Heart right ventricle (tissue), 16 donors: Measurements from ENCODE around the gene GOLGA6L10. TPM values are rescaled to one million over a fixed set of nuclear protein-coding genes. Genes with fewer than 3 reads are reported as not detected.

ENCODE experiments used
- ATAC-seq, 8 donors: fragments of 200-7000 bp; cut with Tn5 transposase; one replicate each; pipeline ENCODE4 v1.9.1; 2020; ENCODE audit warnings: mild to moderate bottlenecking in 8 of 8, moderate library complexity in 8 of 8, moderate number of reproducible peaks in 1 of 8
- DNase-seq, 2 donors: peaks; one replicate each; pipeline ENCODE4 v3.0.0-alpha.2; 2020
- H3K27ac ChIP-seq, 10 donors: fragments of 200-600 bp; sonication (generic) in 2 of 10; one replicate each; pipeline versions ENCODE4 v1.5.0 to v1.8.0; 2020 to 2022; ENCODE audit warnings: mild to moderate bottlenecking in 3 of 10
- H3K27me3 ChIP-seq, 7 donors: fragments of 200-600 bp; one replicate each; pipeline ENCODE4 v1.8.0; 2021 to 2022; ENCODE audit warnings: mild to moderate bottlenecking in 2 of 7
- H3K36me3 ChIP-seq, 9 donors: fragments of 200-600 bp; sonication (generic) in 1 of 9; one replicate each; pipeline versions ENCODE4 v1.5.0 to v1.8.0; 2020 to 2022; ENCODE audit warnings: mild to moderate bottlenecking in 2 of 9
- H3K4me1 ChIP-seq, 9 donors: fragments of 200-600 bp; sonication (generic) in 1 of 9; one replicate each; pipeline versions ENCODE4 v1.5.0 to v1.8.0; 2020 to 2022; ENCODE audit warnings: mild to moderate bottlenecking in 4 of 9
- H3K4me3 ChIP-seq, 10 donors: fragments of 200-600 bp; sonication (generic) in 2 of 10; one replicate each; pipeline versions ENCODE4 v1.5.0 to v1.8.0; 2020 to 2022; ENCODE audit warnings: mild to moderate bottlenecking in 7 of 10, moderate library complexity in 2 of 10
- H3K9me3 ChIP-seq, 11 donors: fragments of 200-600 bp in 10 of 11; sonication (generic) in 2 of 11; one replicate each; pipeline versions ENCODE4 v1.5.0 to v1.8.0; 2013 to 2022; ENCODE audit warnings: mild to moderate bottlenecking in 2 of 11, control low read depth in 1 of 11, moderate library complexity in 1 of 11
- CTCF ChIP-seq, 9 donors: fragments of 200-600 bp; sonication (generic) in 2 of 9; IDR thresholded peaks; one replicate each; pipeline versions ENCODE4 v1.5.0 to v1.8.0; 2021 to 2022; ENCODE audit warnings: antibody characterized with exemption in 9 of 9, mild to moderate bottlenecking in 5 of 9, moderate library complexity in 1 of 9
- WGBS, 2 donors: extraction: QIAGEN DNeasy Blood & Tissue Kit; methylation state at CpG; one replicate each; pipeline ENCODE4 v1.1.7; 2013; ENCODE audit warnings: inconsistent platforms in 1 of 2; 5-methylcytosine and 5-hydroxymethylcytosine counted together
- intact Hi-C, 10 donors: fragments of 100-400 bp; cut with DNase I; formaldehyde crosslinking; loops; one replicate each; pipeline versions ENCODE4 v1.11.1 to v1.14.2; 2022
- polyA plus RNA-seq, 2 donors: library from polyadenylated mRNA; stranded (reverse); fragments of 200-250 nt; gene quantifications; one replicate each; pipeline ENCODE4 v1.2.3, GENCODE V29; 2013
- total RNA-seq, 10 donors: library from RNA; stranded (reverse); fragmentation: NEBNext Ultra II Directional in 3 of 10; extraction: Animal tissue kit (Norgen Biotek cat#: 25700) in 3 of 10; gene quantifications; one replicate each; pipeline versions ENCODE4 v1.2.1 to v1.2.4, GENCODE V29; 2021 to 2023
- donor health status: Arrhythmogenic right ventricular cardiomyopathy.
- donor health status: ischemic (EF 13 %, LVEDD 7.1; RV severe dilation, severe dysfunction).
- donor health status: healthy with polysubstance abuse.
- donor health status: DM: no; HTN: yes; CAD: no.
- donor health status: DM: no; HTN: no; CAD: no.
- donor health status: ischemic (EF 25% LVEDD 6.9; RV normal size, moderate dysfunction).
- donor health status: ischemic (EF 25% LVEDD 5.7; RV mildly dilated, moderate dysfunction).
- donor health status: healthy.
- donor health status: DM: yes; HTN: yes; CAD: no.
- donor health status: Ischemic cardiomyopathy.
- donor health status: ischemic (EF 35%, LVEDD 5.7; RV mildly dilated, moderate dysfunction).
- donor health status: nonischemic (EF 11% LVEDD 7.7; RV severe dilation, severe dysfunction).
- donor health status: DM: yes; HTN: yes; CAD: no.
- donor health status: PGD.
- donor health status: ischemic (EF 29% LVEDD 5.4; RV normal size, mild dysfunction).
- donor health status: nonischemic (EF 23%, LVEDD 6.1; RV moderate dilation, normal function).

GOLGA6L10 gene
- total and polyA plus RNA-seq, 12 donors = 0.34 to 5.3 (median 0.62) TPM

GRCh38 chr15:82298032-82298431 lies 51.2 kb downstream of the GOLGA6L10 start:
- H3K36me3 ChIP-seq = no peaks in the 10 kb centered on the region
- TF ChIP-seq CTCF (IDR thresholded peaks at IDR 0.05) = no peak
- H3K4me3 ChIP-seq = no peak overlapping the region
- intact Hi-C loops = no loop called here
- DNase-seq (no peak), ATAC-seq (no peak)
- no peak overlapping the region for H3K27ac ChIP-seq
- H3K9me3 ChIP-seq = no peaks in the 10 kb centered on the region
- 94% methylated on average over 13 of the region's 13 CpGs for WGBS, 2 donors
- H3K4me1 ChIP-seq = peaks cover 0 to 11% (median 2%) of the 10 kb centered on the region in 9 donors
- H3K27me3 ChIP-seq = peaks cover 0 to 6% (median 0%) of the 10 kb centered on the region in 7 donors

DNA sequence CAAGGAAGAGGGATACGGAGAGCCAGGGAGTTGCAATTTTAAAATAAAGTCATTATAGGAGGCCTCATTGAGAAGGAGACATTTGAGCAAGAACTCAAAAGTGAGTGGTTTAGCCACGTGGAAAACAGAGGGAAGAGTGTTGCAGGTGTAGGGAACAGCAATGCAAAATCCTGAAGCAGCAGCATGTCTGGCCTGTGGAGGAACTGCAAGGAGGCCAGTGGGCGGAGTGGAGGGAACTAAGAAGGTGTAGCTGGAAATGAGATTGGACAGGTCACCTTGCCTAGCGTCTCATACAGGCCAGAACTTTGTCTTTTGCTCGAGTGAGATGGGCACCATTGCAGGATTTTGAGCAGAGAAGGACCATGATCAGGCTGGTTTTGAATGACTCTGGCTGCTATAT lies 51.7 kb downstream of the GOLGA6L10 start:
- DNase-seq (no peak), ATAC-seq (no peak)
- 94 to 99% methylated on average over 5 of the region's 5 CpGs for WGBS, 2 donors
- H3K27ac ChIP-seq = no peak overlapping the region
- H3K36me3 ChIP-seq = no peaks in the 10 kb centered on the region
- TF ChIP-seq CTCF (IDR thresholded peaks at IDR 0.05) = no peak
- H3K4me1 ChIP-seq = peaks cover 0 to 11% (median 2%) of the 10 kb centered on the region in 9 donors
- intact Hi-C loops = no loop called here
- H3K9me3 ChIP-seq = no peaks in the 10 kb centered on the region
- H3K27me3 ChIP-seq = peaks cover 0 to 6% (median 0%) of the 10 kb centered on the region in 7 donors
- H3K4me3 ChIP-seq = no peak overlapping the region

DNA sequence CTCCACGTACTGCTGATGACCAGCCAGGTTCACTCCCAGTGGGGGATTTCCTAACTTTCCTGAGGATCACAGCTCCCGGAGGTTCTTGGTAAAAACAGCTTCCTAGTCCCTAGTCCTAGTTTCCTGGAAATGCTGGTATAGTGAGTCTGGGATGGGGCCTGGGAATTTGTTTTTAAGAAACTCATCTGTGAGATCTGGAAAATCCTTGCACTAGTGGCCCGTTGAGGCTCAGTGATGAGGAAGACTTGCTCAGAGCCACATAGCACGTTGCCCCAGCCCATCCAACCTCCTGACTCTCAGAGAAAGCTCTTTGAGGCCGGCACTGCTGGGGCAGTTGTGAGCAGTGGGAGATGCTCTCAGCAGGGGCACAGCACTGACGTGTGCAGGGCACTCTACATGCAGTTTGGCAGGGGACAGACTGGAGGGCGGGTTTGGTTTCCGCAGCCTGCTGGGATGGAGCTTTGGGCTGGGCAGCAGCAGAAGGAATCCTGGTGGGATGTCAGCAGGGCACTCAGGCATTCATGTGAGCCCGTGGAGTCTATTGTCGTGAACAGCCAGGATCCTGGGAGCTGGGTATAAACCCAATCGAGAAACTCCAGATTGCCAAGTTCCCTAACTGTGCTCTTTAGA lies 55.1 kb downstream of the GOLGA6L10 start:
- peaks cover 0 to 7% (median 0%) of the 10 kb centered on the region in 9 donors for H3K4me1 ChIP-seq
- H3K9me3 ChIP-seq = peaks cover 0 to 7% (median 0%) of the 10 kb centered on the region in 11 donors
- no peak for TF ChIP-seq CTCF (IDR thresholded peaks at IDR 0.05)
- intact Hi-C loops = no loop called here
- H3K27ac ChIP-seq = no peak overlapping the region
- no peaks in the 10 kb centered on the region for H3K36me3 ChIP-seq
- no peak for ATAC-seq
- WGBS, 2 donors = 58 to 60% methylated on average over 11 of the region's 11 CpGs
- no peak for DNase-seq
- no peak overlapping the region for H3K4me3 ChIP-seq
- peaks cover 0 to 6% (median 0%) of the 10 kb centered on the region in 7 donors for H3K27me3 ChIP-seq

DNA sequence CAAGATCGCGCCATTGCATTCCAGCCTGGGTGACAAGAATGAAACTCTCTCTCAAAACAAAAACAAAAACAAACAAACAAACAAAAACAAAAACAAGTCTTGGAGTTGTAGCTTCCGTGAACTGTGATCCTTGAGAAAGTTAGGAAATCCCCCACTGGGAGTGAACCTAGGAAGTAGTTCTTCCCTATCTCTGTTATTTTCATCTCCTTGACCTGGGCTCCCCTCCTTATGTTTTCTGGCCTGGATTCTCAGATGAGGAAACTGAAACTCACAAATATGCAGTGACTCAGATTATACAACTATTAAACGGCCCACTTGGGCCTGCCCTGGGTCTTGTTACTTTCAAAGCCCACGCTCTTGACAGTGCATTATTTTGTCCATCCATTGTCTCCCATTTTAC lies 57.0 kb downstream of the GOLGA6L10 start:
- Histone ChIP-seq H3K4me1 (no peaks in the 10 kb centered on the region), H3K4me3 (no peak overlapping the region), H3K36me3 (no peaks in the 10 kb centered on the region), H3K27me3 (no peaks in the 10 kb centered on the region), H3K9me3 (peaks cover 0 to 7% (median 0%) of the 10 kb centered on the region in 11 donors), H3K27ac (no peak overlapping the region)
- intact Hi-C loops = no loop called here
- 82 to 90% methylated on average over 5 of the region's 5 CpGs for WGBS, 2 donors
- no peak for TF ChIP-seq CTCF (IDR thresholded peaks at IDR 0.05)
- DNase-seq (no peak), ATAC-seq (no peak)

Other genes starting within 250 kb of the GOLGA6L10 start
- 10 to 100 TPM; 10.8 to 19.3 (median 14.2) TPM for gene EFL1, start 86.7 kb downstream of the GOLGA6L10 start, total RNA-seq
- 1 to 10 TPM; 3.7 to 9.9 TPM for gene EFL1, start 86.7 kb downstream of the GOLGA6L10 start, polyA plus RNA-seq
- 1 to 10 TPM; 1.6 to 4.5 (median 2.9) TPM for gene SAXO2, start 86.7 kb downstream of the GOLGA6L10 start, total RNA-seq
- gene SAXO2, start 86.7 kb downstream of the GOLGA6L10 start, polyA plus RNA-seq = under 1 TPM; 0.25 to 0.80 TPM
- 1 to 10 TPM in 6 of 10 donors, under 1 TPM in 4; 0.66 to 1.6 (median 1.1) TPM for gene GOLGA6L9, start 80.3 kb upstream of the GOLGA6L10 start, total RNA-seq
- gene GOLGA6L9, start 80.3 kb upstream of the GOLGA6L10 start, polyA plus RNA-seq = 10 to 100 TPM in 1 of 2 donors, 1 to 10 TPM in 1; 1.4 to 33.6 TPM
- gene RPS17, start 191.0 kb upstream of the GOLGA6L10 start, total RNA-seq = 1,000 to 10,000 TPM in 1 of 10 donors, 100 to 1,000 TPM in 9; 675 to 1,048 (median 736) TPM
- 1,000 to 10,000 TPM; 1,076 to 3,888 TPM for gene RPS17, start 191.0 kb upstream of the GOLGA6L10 start, polyA plus RNA-seq